H1 (cell line): ENCODE results near the gene NUDT19. TPM values are rescaled to one million over a fixed set of nuclear protein-coding genes. Genes with fewer than 3 reads are reported as not detected.

ENCODE experiments used
- CTCF ChIA-PET: fragments of 300-600 bp; sonication (Branson Sonifier 250); formaldehyde crosslinking; loops from one replicate; lab custom pipeline; 2021; ENCODE audit not compliant: partially characterized antibody; lab: Charles Lee
- POLR2A ChIA-PET: fragments of 300-600 bp; sonication (Branson Sonifier 250); formaldehyde crosslinking; loops from one replicate; lab custom pipeline; 2021; ENCODE audit warnings: inconsistent platforms; ENCODE audit not compliant: partially characterized antibody; lab: Charles Lee
- DNase-seq, 2 experiments: peaks; one replicate each; pipeline versions ENCODE4 v3.0.0 to v3.0.0-alpha.2; 2010 to 2022; ENCODE audit warnings: low spot score in 2 of 2, low read depth in 1 of 2, mixed read lengths in 1 of 2
- FAIRE-seq: peaks from 2 replicates; lab custom pipeline; 2011; peaks lifted over from hg19 to GRCh38; lab: Jason Lieb, UNC
- H2AFZ ChIP-seq: 2 replicates; pipeline ENCODE4 v1.8.1; 2012; ENCODE audit warnings: low read length, inconsistent platforms
- H2AK5ac ChIP-seq: 2 replicates; pipeline ENCODE4 v1.6.1; 2013; ENCODE audit warnings: low read depth, low read length
- H2BK120ac ChIP-seq: replicated peaks from 2 replicates; pipeline ENCODE3; 2013; ENCODE audit warnings: low read depth, low read length, inconsistent platforms
- H2BK12ac ChIP-seq: 2 replicates; pipeline ENCODE4 v1.6.1; 2013; ENCODE audit warnings: low read depth, low read length
- H2BK15ac ChIP-seq: 2 replicates; pipeline ENCODE4 v1.6.1; 2013; ENCODE audit warnings: low read length
- H2BK20ac ChIP-seq: 2 replicates; pipeline ENCODE4 v1.6.1; 2013; ENCODE audit warnings: low read length
- H2BK5ac ChIP-seq: 2 replicates; pipeline ENCODE4 v1.6.1; 2013; ENCODE audit warnings: low read depth, low read length
- H3K14ac ChIP-seq: 2 replicates; pipeline ENCODE4 v1.6.1; 2013; ENCODE audit warnings: inconsistent platforms; ENCODE audit not compliant: insufficient read length
- H3K18ac ChIP-seq: 2 replicates; pipeline ENCODE4 v1.6.1; 2013; ENCODE audit warnings: low read length; ENCODE audit errors: extremely low read depth
- H3K23ac ChIP-seq: 2 replicates; pipeline ENCODE4 v1.6.1; 2013; ENCODE audit warnings: inconsistent platforms; ENCODE audit not compliant: insufficient read length
- H3K23me2 ChIP-seq: 2 replicates; pipeline ENCODE4 v1.6.1; 2013; ENCODE audit warnings: low read depth, low read length
- H3K27ac ChIP-seq: 2 replicates; pipeline ENCODE4 v1.6.1; 2011; ENCODE audit warnings: low read depth, low read length, inconsistent platforms
- H3K27me3 ChIP-seq, 4 experiments: replicated peaks in 1 of 4; 1 replicate in 1 of 4; 2 replicates in 3 of 4; pipeline versions ENCODE4 v1.6.1 to v1.8.1; 2011 to 2013; ENCODE audit warnings: low read length in 3 of 4, mild to moderate bottlenecking in 3 of 4, inconsistent platforms in 2 of 4, mixed read lengths in 2 of 4, moderate library complexity in 1 of 4; ENCODE audit not compliant: control insufficient read depth in 3 of 4, insufficient read depth in 3 of 4; ENCODE audit errors: extremely low read depth in 1 of 4
- H3K36me3 ChIP-seq, 4 experiments: 2 replicates each; pipeline versions ENCODE4 v1.6.1 to v1.8.1; 2011 to 2013; ENCODE audit warnings: mild to moderate bottlenecking in 4 of 4, low read length in 3 of 4, moderate library complexity in 2 of 4, control low read depth in 1 of 4, inconsistent platforms in 1 of 4; ENCODE audit not compliant: insufficient read depth in 4 of 4, control insufficient read depth in 2 of 4
- H3K4ac ChIP-seq: replicated peaks from 2 replicates; pipeline ENCODE3; 2013; ENCODE audit warnings: low read length, low read depth, mixed read lengths, inconsistent platforms; ENCODE audit not compliant: insufficient read length
- H3K4me1 ChIP-seq, 4 experiments: replicated peaks in 1 of 4; 1 replicate in 1 of 4; 2 replicates in 3 of 4; pipeline versions ENCODE4 v1.6.1 to v1.8.1; 2011 to 2013; ENCODE audit warnings: low read length in 3 of 4, inconsistent platforms in 2 of 4, mixed read lengths in 1 of 4; ENCODE audit not compliant: insufficient read depth in 4 of 4, control insufficient read depth in 3 of 4
- H3K4me2 ChIP-seq, 2 experiments: 2 replicates each; pipeline versions ENCODE4 v1.6.1 to v1.8.1; 2011 to 2013; ENCODE audit warnings: low read depth in 2 of 2, low read length in 2 of 2, control low read depth in 1 of 2, inconsistent platforms in 1 of 2, mild to moderate bottlenecking in 1 of 2; ENCODE audit not compliant: insufficient read depth in 1 of 2
- H3K4me3 ChIP-seq, 4 experiments: fragments of 200-600, 300-600 bp in 1 of 4; sonication (generic), shearing (Covaris generic), sonication (Bioruptor Twin) in 1 of 4; 2 replicates each; pipeline versions ENCODE4 v1.5.1 to v1.8.1; 2011 to 2016; ENCODE audit warnings: low read length in 4 of 4, low read depth in 3 of 4, control low read depth in 2 of 4, inconsistent platforms in 2 of 4, mild to moderate bottlenecking in 2 of 4, mixed read lengths in 1 of 4, moderate library complexity in 1 of 4; ENCODE audit not compliant: insufficient read depth in 2 of 4; ENCODE audit errors: extremely low read depth in 1 of 4
- H3K56ac ChIP-seq: replicated peaks from 2 replicates; pipeline ENCODE3; 2013; ENCODE audit warnings: low read depth, mild to moderate bottlenecking, mixed read lengths, low read length, inconsistent platforms; ENCODE audit not compliant: insufficient read length
- H3K79me1 ChIP-seq: 2 replicates; pipeline ENCODE4 v1.6.1; 2013; ENCODE audit warnings: low read depth, low read length, control low read depth
- H3K79me2 ChIP-seq, 2 experiments: 2 replicates each; pipeline versions ENCODE4 v1.6.1 to v1.8.1; 2012 to 2013; ENCODE audit warnings: low read length in 2 of 2, mild to moderate bottlenecking in 2 of 2, inconsistent platforms in 1 of 2; ENCODE audit not compliant: insufficient read depth in 2 of 2, control insufficient read depth in 1 of 2
- H3K9ac ChIP-seq, 4 experiments: replicated peaks in 1 of 4; 1 replicate in 1 of 4; 2 replicates in 3 of 4; pipeline versions ENCODE4 v1.6.1 to v1.8.1; 2011 to 2013; ENCODE audit warnings: low read depth in 3 of 4, low read length in 3 of 4, control low read depth in 2 of 4, mild to moderate bottlenecking in 2 of 4, moderate library complexity in 2 of 4, inconsistent platforms in 1 of 4; ENCODE audit errors: extremely low read depth in 1 of 4
- H3K9me3 ChIP-seq, 2 experiments: 2 replicates each; pipeline versions ENCODE4 v1.6.1 to v1.8.1; 2012 to 2013; ENCODE audit warnings: mild to moderate bottlenecking in 2 of 2, moderate library complexity in 2 of 2, control low read depth in 1 of 2, inconsistent platforms in 1 of 2, low read depth in 1 of 2, low read length in 1 of 2, mixed read lengths in 1 of 2; ENCODE audit not compliant: insufficient read depth in 2 of 2
- H4K20me1 ChIP-seq, 2 experiments: replicated peaks in 1 of 2; 2 replicates each; pipeline versions ENCODE3 to v1.8.1; 2011 to 2013; ENCODE audit warnings: inconsistent platforms in 2 of 2, low read length in 2 of 2, mild to moderate bottlenecking in 1 of 2; ENCODE audit not compliant: insufficient read depth in 2 of 2, control insufficient read depth in 1 of 2
- H4K5ac ChIP-seq: 2 replicates; pipeline ENCODE4 v1.6.1; 2013; ENCODE audit warnings: low read length, low read depth, mixed read lengths, inconsistent platforms; ENCODE audit not compliant: insufficient read length
- H4K8ac ChIP-seq: 2 replicates; pipeline ENCODE4 v1.8.0; 2013; ENCODE audit warnings: mild to moderate bottlenecking, moderate library complexity, low read length, inconsistent platforms; ENCODE audit not compliant: insufficient read depth; ENCODE audit errors: extremely low read depth
- H4K91ac ChIP-seq: replicated peaks from 2 replicates; pipeline ENCODE3; 2013; ENCODE audit warnings: low read length, mixed read lengths, inconsistent platforms; ENCODE audit not compliant: insufficient read length
- CHD2 ChIP-seq: IDR thresholded peaks from 2 replicates; pipeline ENCODE4 v1.6.1; 2012; ENCODE audit warnings: low read length, improper control_type of control experiment
- FOSL1 ChIP-seq: IDR thresholded peaks from 2 replicates; pipeline ENCODE4 v1.6.1; 2011; ENCODE audit warnings: mild to moderate bottlenecking, low read depth, low read length, moderate library complexity; ENCODE audit not compliant: insufficient read depth
- WGBS, 2 experiments: shearing (Covaris generic) in 1 of 2; methylation state at CpG; one replicate each; pipeline versions ENCODE4 v1.1.6 to v1.1.7; 2013 to 2015; ENCODE audit warnings: low lambda C conversion rate in 2 of 2, mixed read lengths in 2 of 2, inconsistent platforms in 1 of 2, low coverage in 1 of 2, missing lambda C conversion rate in 1 of 2; ENCODE audit not compliant: insufficient replicate concordance in 2 of 2, insufficient coverage in 1 of 2, insufficient read length in 1 of 2; ENCODE audit errors: extremely low coverage in 1 of 2, missing lambda C conversion rate in 1 of 2; 5-methylcytosine and 5-hydroxymethylcytosine counted together
- polyA plus RNA-seq, 7 experiments: library from polyadenylated mRNA; depleted of rRNA in 3 of 7; stranded (reverse) in 5 of 7; unstranded in 2 of 7; fragments of >200 nt in 5 of 7; fragments of 200-250 nt in 2 of 7; gene quantifications; 1 replicate in 5 of 7; 2 replicates in 1 of 7; 4 replicates in 1 of 7; pipeline versions ENCODE4 v1.2.1 to v1.2.3, GENCODE V29; 2011 to 2013; ENCODE audit warnings: missing spikeins in 2 of 7, mixed read lengths in 2 of 7
- total RNA-seq: library from RNA; stranded (reverse); fragmentation: NEBNext Ultra II Directional; extraction: Animal tissue kit (Norgen Biotek cat#: 25700); gene quantifications from 2 replicates; pipeline ENCODE4 v1.2.1, GENCODE V29; 2021
- TF ChIP-seq, protein P1 (sequence below): IDR thresholded peaks from 2 replicates; pipeline ENCODE4 v1.6.1; 2012; ENCODE audit warnings: inconsistent platforms
- TF ChIP-seq, protein P2 (sequence below): IDR thresholded peaks from 2 replicates; pipeline ENCODE4 v1.6.1; 2012; ENCODE audit warnings: inconsistent platforms
- TF ChIP-seq, protein P3 (sequence below): IDR thresholded peaks from 2 replicates; pipeline ENCODE4 v1.6.1; 2011; ENCODE audit warnings: low read depth, mild to moderate bottlenecking, low read length; ENCODE audit not compliant: insufficient read depth

NUDT19 gene
- total and polyA plus RNA-seq, 2 of the 8 experiments (the other 6 are each of a cell fraction or from before 2014, with no cell fraction given): 2.0 to 3.3 TPM

DNA sequence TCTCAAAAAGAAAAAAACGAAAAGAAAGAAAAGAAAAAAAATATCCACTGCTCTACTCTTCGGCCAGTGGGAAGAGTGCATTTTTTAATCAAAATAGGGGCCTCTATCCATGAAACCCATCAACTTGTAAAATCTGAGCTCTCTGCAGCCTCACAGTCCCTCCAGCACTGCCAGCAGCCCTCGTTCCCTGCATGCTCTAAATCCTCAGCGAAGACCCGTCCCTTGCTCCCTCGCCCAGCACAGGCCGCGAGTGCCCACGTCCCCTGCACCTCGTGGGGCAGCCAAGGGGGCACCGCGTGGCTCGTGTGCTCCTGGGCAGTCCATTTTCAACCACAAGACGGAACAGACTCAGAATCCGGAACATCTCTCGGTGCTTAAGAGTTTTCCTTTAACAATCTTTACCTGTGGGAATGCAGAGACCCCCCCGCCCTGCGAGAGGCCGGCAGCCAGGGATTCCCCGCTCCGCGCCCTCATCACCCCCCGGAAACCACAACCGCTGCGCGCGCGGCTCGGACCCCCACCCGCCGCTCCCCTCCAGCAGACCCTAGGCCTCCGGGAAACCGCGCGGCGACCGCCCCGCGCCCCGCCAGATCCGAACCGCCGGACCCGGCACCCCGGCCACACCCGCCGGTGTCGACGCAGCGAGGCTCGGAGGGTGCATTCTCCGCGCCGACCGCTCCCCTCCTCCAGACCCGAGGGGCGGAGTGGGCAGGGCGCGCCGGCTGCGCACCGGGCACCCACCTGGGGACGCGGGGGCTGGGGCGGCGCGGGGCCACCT lies 17.3 kb upstream of the NUDT19 start:
- H3K56ac ChIP-seq: peak overlapping the region; percentile 69
- no peak overlapping the region for H2BK12ac ChIP-seq
- H2AFZ ChIP-seq: no peak overlapping the region
- H3K4me1 ChIP-seq: peaks cover 8 to 16% (median 11%) of the 10 kb centered on the region in 4 experiments; a peak in 6 of 7 replicates
- no peak overlapping the region for H2BK5ac ChIP-seq
- peak overlapping the region; percentile 40 for H4K8ac ChIP-seq
- H4K5ac ChIP-seq: no peak overlapping the region
- H3K18ac ChIP-seq: peak overlapping the region; percentile 90
- no peak overlapping the region for H2BK15ac ChIP-seq
- H3K4me3 ChIP-seq: peak overlapping the region; percentile 69 to 91 (median 83)
- H3K27me3 ChIP-seq: peaks cover 20 to 33% (median 26%) of the 10 kb centered on the region in 4 experiments
- H3K14ac ChIP-seq: no peak overlapping the region
- H2AK5ac ChIP-seq: no peak overlapping the region
- no peak overlapping the region for H3K4ac ChIP-seq
- H3K23me2 ChIP-seq: peaks cover 14% of the 10 kb centered on the region; the same call in 1 of the 2 replicates
- H3K79me2 ChIP-seq: peaks cover 0 to 48% of the 10 kb centered on the region in 2 experiments; a peak in 3 of 4 replicates
- peaks cover 0 to 6% (median 0%) of the 10 kb centered on the region in 4 experiments; a peak in 1 of 8 replicates for H3K36me3 ChIP-seq
- ChIA-PET POLR2A (interaction anchor here (0.6 to 1.0 kb wide), 5 partner anchors 21 to 1544 kb away, joined by 3 to 5 read pairs (median 3); no protein-coding TSS in a partner anchor), CTCF (interaction anchor here (0.6 to 0.8 kb wide), 4 partner anchors 22 to 1450 kb away, joined by 3 read pairs; no protein-coding TSS in a partner anchor)
- H3K9me3 ChIP-seq: no peaks in the 10 kb centered on the region; a peak in 1 of 4 replicates
- H2BK120ac ChIP-seq: no peak overlapping the region
- peak overlapping the region; percentile 91 to 98 for H3K4me2 ChIP-seq
- peaks cover 10 to 18% of the 10 kb centered on the region in 2 experiments for H4K20me1 ChIP-seq
- no peak overlapping the region for H3K23ac ChIP-seq
- no peak for DNase-seq
- H3K79me1 ChIP-seq: peaks cover 17% of the 10 kb centered on the region
- peak overlapping the region in 3 of 4 experiments; percentile 33 to 75 (median 60); a peak in 6 of 7 replicates for H3K9ac ChIP-seq
- H4K91ac ChIP-seq: no peak overlapping the region
- 3% methylated on average over 44 of the region's 67 CpGs; no CpG with 5 or more reads in 1 of the 2 experiments for WGBS, 2 experiments
- H2BK20ac ChIP-seq: no peak overlapping the region
- no peak for FAIRE-seq
- no peak overlapping the region for H3K27ac ChIP-seq
- no peak for TF ChIP-seq CHD2
- TF ChIP-seq, protein P1, sequence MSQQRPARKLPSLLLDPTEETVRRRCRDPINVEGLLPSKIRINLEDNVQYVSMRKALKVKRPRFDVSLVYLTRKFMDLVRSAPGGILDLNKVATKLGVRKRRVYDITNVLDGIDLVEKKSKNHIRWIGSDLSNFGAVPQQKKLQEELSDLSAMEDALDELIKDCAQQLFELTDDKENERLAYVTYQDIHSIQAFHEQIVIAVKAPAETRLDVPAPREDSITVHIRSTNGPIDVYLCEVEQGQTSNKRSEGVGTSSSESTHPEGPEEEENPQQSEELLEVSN: peak; percentile 36; the same call in 1 of the 2 replicates
- TF ChIP-seq FOSL1: no peak
- TF ChIP-seq, protein P2, sequence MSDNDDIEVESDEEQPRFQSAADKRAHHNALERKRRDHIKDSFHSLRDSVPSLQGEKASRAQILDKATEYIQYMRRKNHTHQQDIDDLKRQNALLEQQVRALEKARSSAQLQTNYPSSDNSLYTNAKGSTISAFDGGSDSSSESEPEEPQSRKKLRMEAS: peak; percentile 51; the same call in 1 of the 2 replicates
- TF ChIP-seq, protein P3, sequence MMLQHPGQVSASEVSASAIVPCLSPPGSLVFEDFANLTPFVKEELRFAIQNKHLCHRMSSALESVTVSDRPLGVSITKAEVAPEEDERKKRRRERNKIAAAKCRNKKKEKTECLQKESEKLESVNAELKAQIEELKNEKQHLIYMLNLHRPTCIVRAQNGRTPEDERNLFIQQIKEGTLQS: no peak
